Neural progenitor cell (in vitro differentiated cells): ENCODE data around the gene UMAD1.

Source experiments
- EZH2 ChIP-seq: fragments of 200-600 bp; sonication (generic); IDR thresholded peaks from 2 replicates; pipeline ENCODE4 v1.6.1; 2017; ENCODE audit warnings: antibody characterized with exemption, mild to moderate bottlenecking, moderate library complexity
- EZH2phosphoT487 ChIP-seq: fragments of 200-600 bp; sonication (generic); IDR thresholded peaks from 2 replicates; pipeline ENCODE4 v1.6.1; 2017; ENCODE audit warnings: antibody characterized with exemption
- TF ChIP-seq, protein P1 (sequence below): fragments of 200-600 bp; sonication (generic); IDR thresholded peaks from 2 replicates; pipeline ENCODE4 v1.5.1; 2017; ENCODE audit warnings: antibody characterized with exemption, mild to moderate bottlenecking

DNA sequence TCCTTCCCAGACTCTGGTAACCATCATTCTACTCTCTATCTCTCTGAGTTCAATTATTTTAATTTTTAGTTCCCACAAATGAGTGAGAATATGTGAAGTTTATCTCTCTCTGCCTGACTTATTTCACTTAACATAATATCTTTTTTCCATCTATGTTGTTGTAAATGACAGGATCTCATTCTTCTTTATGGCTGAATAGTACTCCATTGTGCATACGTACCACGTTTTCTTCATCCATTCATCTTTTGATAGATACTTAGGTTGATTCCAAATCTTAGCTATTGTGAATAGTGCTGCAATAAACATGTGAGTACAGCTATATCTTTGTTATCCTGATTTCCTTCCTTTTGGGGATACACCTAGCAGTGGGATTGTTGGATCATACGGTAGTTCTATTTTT is 54.0 kb downstream of the UMAD1 start:
- TF ChIP-seq EZH2, result no peak
- TF ChIP-seq, protein P1, sequence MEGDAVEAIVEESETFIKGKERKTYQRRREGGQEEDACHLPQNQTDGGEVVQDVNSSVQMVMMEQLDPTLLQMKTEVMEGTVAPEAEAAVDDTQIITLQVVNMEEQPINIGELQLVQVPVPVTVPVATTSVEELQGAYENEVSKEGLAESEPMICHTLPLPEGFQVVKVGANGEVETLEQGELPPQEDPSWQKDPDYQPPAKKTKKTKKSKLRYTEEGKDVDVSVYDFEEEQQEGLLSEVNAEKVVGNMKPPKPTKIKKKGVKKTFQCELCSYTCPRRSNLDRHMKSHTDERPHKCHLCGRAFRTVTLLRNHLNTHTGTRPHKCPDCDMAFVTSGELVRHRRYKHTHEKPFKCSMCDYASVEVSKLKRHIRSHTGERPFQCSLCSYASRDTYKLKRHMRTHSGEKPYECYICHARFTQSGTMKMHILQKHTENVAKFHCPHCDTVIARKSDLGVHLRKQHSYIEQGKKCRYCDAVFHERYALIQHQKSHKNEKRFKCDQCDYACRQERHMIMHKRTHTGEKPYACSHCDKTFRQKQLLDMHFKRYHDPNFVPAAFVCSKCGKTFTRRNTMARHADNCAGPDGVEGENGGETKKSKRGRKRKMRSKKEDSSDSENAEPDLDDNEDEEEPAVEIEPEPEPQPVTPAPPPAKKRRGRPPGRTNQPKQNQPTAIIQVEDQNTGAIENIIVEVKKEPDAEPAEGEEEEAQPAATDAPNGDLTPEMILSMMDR, result no peak
- TF ChIP-seq EZH2phosphoT487, result no peak
